ENCODE results near the gene RASA3. TPM values are rescaled to one million over a fixed set of nuclear protein-coding genes. Genes with fewer than 3 reads are reported as not detected.

Gene RASA3
- total and polyA plus RNA-seq, 9 of the 15 experiments (the other 6 are each of a cell fraction or from before 2014, with no cell fraction given): 0.72 to 25.3 (median 14.4) TPM

GRCh38 chr13:114140131-114140905, 7.9 kb upstream of the RASA3 start:
- no peaks in the 10 kb centered on the region for H3K79me2 ChIP-seq (ENCODE audit: control insufficient read depth, insufficient read depth, low read length)
- FAIRE-seq (no peak), DNase-seq (ENCODE audit: extremely low read depth in 1 of 4, low spot score in 3 of 4) (no peak), ATAC-seq (no peak)
- ChIA-PET CTCF (ENCODE audit: low intra/inter-chr PET ratio) (no interaction called here), POLR2A (interaction anchor here (0.6 to 1.7 kb wide), 2 partner anchors 14 to 187 kb away, joined by 3 to 6 read pairs; no protein-coding TSS in a partner anchor)
- peak overlapping the region; percentile 55; the same call in 1 of the 2 replicates for H2AFZ ChIP-seq (ENCODE audit: low read depth, low read length)
- peak overlapping the region in 1 of 2 experiments; percentile 64; a peak in 2 of 4 replicates for H3K9ac ChIP-seq (ENCODE audit: insufficient read depth in 1 of 2, low read depth in 2 of 2, low read length in 2 of 2)
- H3K4me2 ChIP-seq (ENCODE audit: insufficient read depth, low read length): peak overlapping the region; percentile 25; the same call in 1 of the 2 replicates
- no peaks in the 10 kb centered on the region for H3K9me3 ChIP-seq (replicated peaks; ENCODE audit: control insufficient read depth, insufficient read depth, low read depth, low read length)
- peaks cover 15 to 40% of the 10 kb centered on the region in 2 experiments; a peak in 3 of 5 replicates for H3K4me1 ChIP-seq (replicated peaks in 1 of 2; ENCODE audit: control insufficient read depth in 2 of 2, insufficient read depth in 2 of 2, low read length in 2 of 2)
- no peaks in the 10 kb centered on the region for H3K36me3 ChIP-seq (ENCODE audit: control insufficient read depth, insufficient read depth, low read length)
- H3K4me3 ChIP-seq: no peak overlapping the region
- no peak for TF ChIP-seq MAFF (IDR thresholded peaks at IDR 0.05; ENCODE audit: low read length)
- peak; percentile 17; the same call in 1 of the 2 replicates for TF ChIP-seq CBFA2T3 (IDR thresholded peaks at IDR 0.05)
- no peak for TF ChIP-seq E4F1 (CRISPR knock-in tag; IDR thresholded peaks at IDR 0.05; ENCODE audit: borderline replicate concordance)
- 0 out of 2 replicates have a peak, but pooled peaks have one; percentile 20 for TF ChIP-seq EGR1 (conservative IDR thresholded peaks at IDR 0.05)
- no TSS peak for BruUV-seq (replicated peaks)
- in situ Hi-C loops (cut with MboI): no loop called here
- H3K27me3 ChIP-seq (ENCODE audit: control insufficient read depth in 2 of 2, insufficient read depth in 2 of 2, low read length in 2 of 2): no peaks in the 10 kb centered on the region
- H3K9me1 ChIP-seq (ENCODE audit: control insufficient read depth, insufficient read depth, low read length): no peaks in the 10 kb centered on the region
- WGBS (ENCODE audit: insufficient coverage, low coverage, missing lambda C conversion rate): 14% methylated on average over 14 of the region's 25 CpGs
- intact Hi-C loops (cut with micrococcal nuclease): no loop called here
- H4K20me1 ChIP-seq (replicated peaks; ENCODE audit: control insufficient read depth, insufficient read depth, low read length): no peaks in the 10 kb centered on the region
- no peak overlapping the region for H3K27ac ChIP-seq (ENCODE audit: extremely low read depth, low read depth, low read length)

Data from K562 (cell line).